GM18499 (cell line): ENCODE results near the gene RPL10.

ENCODE experiments used
- ATAC-seq: cut with Tn5 transposase; IDR thresholded peaks from one replicate; pipeline ENCODE4 v1.9.1; 2021; ENCODE audit warnings: moderate number of reproducible peaks; ENCODE audit not compliant: insufficient read depth, unreplicated experiment

The RPL10 gene

GRCh38 chrX:154443992-154444754 is 46.0 kb downstream of the RPL10 start, which contains the start of gene FAM50A:
TSS of gene FAM50A (plus strand) at chrX:154444141. CDS start at chrX:154444236, 95 bp downstream.
- no peak for ATAC-seq

GRCh38 chrX:154444755-154445246 is 46.6 kb downstream of the RPL10 start:
- no peak for ATAC-seq

GRCh38 chrX:154445776-154446175 is 47.6 kb downstream of the RPL10 start:
- ATAC-seq: no peak

GRCh38 chrX:154446430-154446829 is 48.3 kb downstream of the RPL10 start:
- no peak for ATAC-seq

GRCh38 chrX:154448484-154448883 is 50.3 kb downstream of the RPL10 start:
- no peak for ATAC-seq

GRCh38 chrX:154449618-154450017 is 51.4 kb downstream of the RPL10 start:
- ATAC-seq: no peak

GRCh38 chrX:154450312-154450711 is 52.1 kb downstream of the RPL10 start:
- no peak for ATAC-seq
